ENCODE measurements around the gene MPP2. TPM values are rescaled to one million over a fixed set of nuclear protein-coding genes. Genes with fewer than 3 reads are reported as not detected.
"Not testable (repeated sequence)": the region's sequence is repeated elsewhere in the genome, so short reads cannot be mapped to it uniquely, and the experiment has no call there.

Gene MPP2
- total RNA-seq, 1 donor from 2014 or later, result 1.0 TPM

- H3K36me3 ChIP-seq (ENCODE audit: control insufficient read depth in 3 of 3, insufficient read depth in 3 of 3, low read length in 3 of 3); H3K27me3 ChIP-seq (ENCODE audit: control insufficient read depth in 3 of 3, insufficient read depth in 3 of 3, low read length in 3 of 3); H3K4me1 ChIP-seq (ENCODE audit: control insufficient read depth in 3 of 3, insufficient read depth in 3 of 3, low read length in 3 of 3); H3K9me3 ChIP-seq (ENCODE audit: control insufficient read depth in 3 of 3, low read length in 3 of 3); H3K27ac ChIP-seq (ENCODE audit: low read depth, low read length); H3K9ac ChIP-seq (ENCODE audit: low read depth in 1 of 3, low read length in 3 of 3); H3K4me3 ChIP-seq (ENCODE audit: low read length in 3 of 3): not testable (repeated sequence)
Measured at GRCh38 chr17:43894494-43894893, 12.8 kb downstream of the MPP2 start.

GRCh38 chr17:43892647-43892952 lies 14.7 kb downstream of the MPP2 start:
- no peaks in the 10 kb centered on the region for H3K4me1 ChIP-seq (ENCODE audit: control insufficient read depth in 3 of 3, insufficient read depth in 3 of 3, low read length in 3 of 3)

GRCh38 chr17:43891851-43892646 lies 15.3 kb downstream of the MPP2 start:
- no peaks in the 10 kb centered on the region for H3K36me3 ChIP-seq (ENCODE audit: control insufficient read depth in 3 of 3, insufficient read depth in 3 of 3, low read length in 3 of 3)
- no peak overlapping the region for H3K9ac ChIP-seq (ENCODE audit: low read depth in 1 of 3, low read length in 3 of 3)
- H3K27ac ChIP-seq (ENCODE audit: low read depth, low read length), result no peak overlapping the region
- H3K4me1 ChIP-seq (ENCODE audit: control insufficient read depth in 3 of 3, insufficient read depth in 3 of 3, low read length in 3 of 3), result no peaks in the 10 kb centered on the region
- no peaks in the 10 kb centered on the region for H3K9me3 ChIP-seq (ENCODE audit: control insufficient read depth in 3 of 3, low read length in 3 of 3)
- no peak overlapping the region for H3K4me3 ChIP-seq (ENCODE audit: low read length in 3 of 3)
- H3K27me3 ChIP-seq (ENCODE audit: control insufficient read depth in 3 of 3, insufficient read depth in 3 of 3, low read length in 3 of 3), result peaks cover 0 to 4% (median 0%) of the 10 kb centered on the region in 3 donors

More at GRCh38 chr17:43892647-43892952, 14.7 kb downstream of the MPP2 start:
- Histone ChIP-seq H3K27me3 (ENCODE audit: control insufficient read depth in 3 of 3, insufficient read depth in 3 of 3, low read length in 3 of 3) (peaks cover 0 to 4% (median 0%) of the 10 kb centered on the region in 3 donors), H3K4me3 (ENCODE audit: low read length in 3 of 3) (no peak overlapping the region), H3K36me3 (ENCODE audit: control insufficient read depth in 3 of 3, insufficient read depth in 3 of 3, low read length in 3 of 3) (no peaks in the 10 kb centered on the region), H3K9ac (ENCODE audit: low read depth in 1 of 3, low read length in 3 of 3) (no peak overlapping the region), H3K27ac (ENCODE audit: low read depth, low read length) (no peak overlapping the region), H3K9me3 (ENCODE audit: control insufficient read depth in 3 of 3, low read length in 3 of 3) (no peaks in the 10 kb centered on the region)

- H3K4me3 ChIP-seq (ENCODE audit: low read length in 3 of 3), result no peak overlapping the region
- H3K27ac ChIP-seq (ENCODE audit: low read depth, low read length), result no peak overlapping the region
- H3K9ac ChIP-seq (ENCODE audit: low read depth in 1 of 3, low read length in 3 of 3), result no peak overlapping the region
- no peaks in the 10 kb centered on the region for H3K27me3 ChIP-seq (ENCODE audit: control insufficient read depth in 3 of 3, insufficient read depth in 3 of 3, low read length in 3 of 3)
- H3K36me3 ChIP-seq (ENCODE audit: control insufficient read depth in 3 of 3, insufficient read depth in 3 of 3, low read length in 3 of 3), result no peaks in the 10 kb centered on the region
- no peaks in the 10 kb centered on the region for H3K9me3 ChIP-seq (ENCODE audit: control insufficient read depth in 3 of 3, low read length in 3 of 3)
- H3K4me1 ChIP-seq (ENCODE audit: control insufficient read depth in 3 of 3, insufficient read depth in 3 of 3, low read length in 3 of 3), result no peaks in the 10 kb centered on the region
Measured at GRCh38 chr17:43890240-43890639, 17.1 kb downstream of the MPP2 start.

- Histone ChIP-seq H3K27ac (ENCODE audit: low read depth, low read length) (no peak overlapping the region), H3K27me3 (ENCODE audit: control insufficient read depth in 3 of 3, insufficient read depth in 3 of 3, low read length in 3 of 3) (no peaks in the 10 kb centered on the region), H3K9me3 (ENCODE audit: control insufficient read depth in 3 of 3, low read length in 3 of 3) (no peaks in the 10 kb centered on the region), H3K36me3 (ENCODE audit: control insufficient read depth in 3 of 3, insufficient read depth in 3 of 3, low read length in 3 of 3) (no peaks in the 10 kb centered on the region), H3K4me3 (ENCODE audit: low read length in 3 of 3) (no peak overlapping the region), H3K4me1 (ENCODE audit: control insufficient read depth in 3 of 3, insufficient read depth in 3 of 3, low read length in 3 of 3) (no peaks in the 10 kb centered on the region), H3K9ac (ENCODE audit: low read depth in 1 of 3, low read length in 3 of 3) (no peak overlapping the region)
Measured at GRCh38 chr17:43888548-43888947, 18.8 kb downstream of the MPP2 start.

GRCh38 chr17:43882761-43883415 lies 24.4 kb downstream of the MPP2 start:
- Histone ChIP-seq H3K9ac (ENCODE audit: low read depth in 1 of 3, low read length in 3 of 3) (no peak overlapping the region), H3K27ac (ENCODE audit: low read depth, low read length) (no peak overlapping the region), H3K4me3 (ENCODE audit: low read length in 3 of 3) (no peak overlapping the region), H3K36me3 (ENCODE audit: control insufficient read depth in 3 of 3, insufficient read depth in 3 of 3, low read length in 3 of 3) (peaks cover 0 to 3% (median 0%) of the 10 kb centered on the region in 3 donors), H3K27me3 (ENCODE audit: control insufficient read depth in 3 of 3, insufficient read depth in 3 of 3, low read length in 3 of 3) (no peaks in the 10 kb centered on the region), H3K4me1 (ENCODE audit: control insufficient read depth in 3 of 3, insufficient read depth in 3 of 3, low read length in 3 of 3) (peaks cover 15 to 23% (median 19%) of the 10 kb centered on the region in 3 donors), H3K9me3 (ENCODE audit: control insufficient read depth in 3 of 3, low read length in 3 of 3) (no peaks in the 10 kb centered on the region)

GRCh38 chr17:43881758-43882505 lies 25.4 kb downstream of the MPP2 start:
- H3K4me3 ChIP-seq (ENCODE audit: low read length in 3 of 3), result no peak overlapping the region
- peaks cover 15 to 23% (median 19%) of the 10 kb centered on the region in 3 donors for H3K4me1 ChIP-seq (ENCODE audit: control insufficient read depth in 3 of 3, insufficient read depth in 3 of 3, low read length in 3 of 3)
- H3K9ac ChIP-seq (ENCODE audit: low read depth in 1 of 3, low read length in 3 of 3), result no peak overlapping the region
- peaks cover 0 to 3% (median 0%) of the 10 kb centered on the region in 3 donors for H3K36me3 ChIP-seq (ENCODE audit: control insufficient read depth in 3 of 3, insufficient read depth in 3 of 3, low read length in 3 of 3)
- H3K27ac ChIP-seq (ENCODE audit: low read depth, low read length), result no peak overlapping the region
- no peaks in the 10 kb centered on the region for H3K27me3 ChIP-seq (ENCODE audit: control insufficient read depth in 3 of 3, insufficient read depth in 3 of 3, low read length in 3 of 3)
- H3K9me3 ChIP-seq (ENCODE audit: control insufficient read depth in 3 of 3, low read length in 3 of 3), result no peaks in the 10 kb centered on the region

GRCh38 chr17:43881181-43881580 lies 26.2 kb downstream of the MPP2 start:
- Histone ChIP-seq H3K27me3 (ENCODE audit: control insufficient read depth in 3 of 3, insufficient read depth in 3 of 3, low read length in 3 of 3) (peaks cover 0 to 5% (median 0%) of the 10 kb centered on the region in 3 donors), H3K9ac (ENCODE audit: low read depth in 1 of 3, low read length in 3 of 3) (no peak overlapping the region), H3K27ac (ENCODE audit: low read depth, low read length) (no peak overlapping the region), H3K9me3 (ENCODE audit: control insufficient read depth in 3 of 3, low read length in 3 of 3) (no peaks in the 10 kb centered on the region), H3K36me3 (ENCODE audit: control insufficient read depth in 3 of 3, insufficient read depth in 3 of 3, low read length in 3 of 3) (peaks cover 0 to 3% (median 0%) of the 10 kb centered on the region in 3 donors), H3K4me3 (ENCODE audit: low read length in 3 of 3) (no peak overlapping the region), H3K4me1 (ENCODE audit: control insufficient read depth in 3 of 3, insufficient read depth in 3 of 3, low read length in 3 of 3) (peaks cover 15 to 23% (median 19%) of the 10 kb centered on the region in 3 donors)

GRCh38 chr17:43880420-43880991 lies 26.8 kb downstream of the MPP2 start:
- H3K36me3 ChIP-seq (ENCODE audit: control insufficient read depth in 3 of 3, insufficient read depth in 3 of 3, low read length in 3 of 3), result peaks cover 0 to 3% (median 0%) of the 10 kb centered on the region in 3 donors
- H3K9me3 ChIP-seq (ENCODE audit: control insufficient read depth in 3 of 3, low read length in 3 of 3), result no peaks in the 10 kb centered on the region
- no peak overlapping the region for H3K9ac ChIP-seq (ENCODE audit: low read depth in 1 of 3, low read length in 3 of 3)
- no peak overlapping the region for H3K4me3 ChIP-seq (ENCODE audit: low read length in 3 of 3)
- peaks cover 15 to 23% (median 19%) of the 10 kb centered on the region in 3 donors for H3K4me1 ChIP-seq (ENCODE audit: control insufficient read depth in 3 of 3, insufficient read depth in 3 of 3, low read length in 3 of 3)
- no peak overlapping the region for H3K27ac ChIP-seq (ENCODE audit: low read depth, low read length)
- H3K27me3 ChIP-seq (ENCODE audit: control insufficient read depth in 3 of 3, insufficient read depth in 3 of 3, low read length in 3 of 3), result peaks cover 0 to 5% (median 2%) of the 10 kb centered on the region in 3 donors

Data from skeletal muscle tissue (tissue), 4 donors.